Colonic mucosa (tissue), 4 donors: ENCODE data around the gene GLYATL3. TPM values are rescaled to one million over a fixed set of nuclear protein-coding genes. Genes with fewer than 3 reads are reported as not detected.

ENCODE experiments used
- DNase-seq: peaks from one replicate; pipeline ENCODE4 v3.0.0-alpha.2; 2020
- H3K27ac ChIP-seq: fragments of 200-600 bp; one replicate; pipeline ENCODE4 v1.8.0; 2021
- H3K27me3 ChIP-seq: fragments of 200-600 bp; one replicate; pipeline ENCODE4 v1.8.0; 2021
- H3K36me3 ChIP-seq: fragments of 200-600 bp; one replicate; pipeline ENCODE4 v1.8.0; 2021
- H3K4me1 ChIP-seq: fragments of 200-600 bp; one replicate; pipeline ENCODE4 v1.8.0; 2021; ENCODE audit warnings: mild to moderate bottlenecking
- H3K4me3 ChIP-seq: fragments of 200-600 bp; one replicate; pipeline ENCODE4 v1.8.0; 2021
- H3K9ac ChIP-seq, 2 donors: one replicate each; pipeline ENCODE4 v1.7.0; 2013; ENCODE audit warnings: control low read depth in 2 of 2, low read depth in 2 of 2, low read length in 2 of 2
- H3K9me3 ChIP-seq: fragments of 200-600 bp; one replicate; pipeline ENCODE4 v1.8.0; 2021
- CTCF ChIP-seq: fragments of 200-600 bp; IDR thresholded peaks from one replicate; pipeline ENCODE4 v1.8.0; 2022; ENCODE audit warnings: antibody characterized with exemption, mild to moderate bottlenecking
- intact Hi-C: fragments of 100-400 bp; cut with DNase I; formaldehyde crosslinking; loops from one replicate; pipeline ENCODE4 v1.14.1; 2022
- total RNA-seq, 2 donors: library from RNA; stranded (reverse); fragmentation: NEBNext Ultra II Directional in 1 of 2; extraction: Animal tissue kit (Norgen Biotek cat#: 25700) in 1 of 2; gene quantifications; one replicate each; pipeline ENCODE4 v1.2.1, GENCODE V29; 2021
- donor health status: healthy.
- donor health status: DM: no; HTN: no; CAD: no.
- donor health status: DM: no; HTN: no; CAD: no.

GLYATL3 gene
- total RNA-seq: under 1 TPM in 1 of 2 donors, not detected in 1; 0.25 TPM

DNA sequence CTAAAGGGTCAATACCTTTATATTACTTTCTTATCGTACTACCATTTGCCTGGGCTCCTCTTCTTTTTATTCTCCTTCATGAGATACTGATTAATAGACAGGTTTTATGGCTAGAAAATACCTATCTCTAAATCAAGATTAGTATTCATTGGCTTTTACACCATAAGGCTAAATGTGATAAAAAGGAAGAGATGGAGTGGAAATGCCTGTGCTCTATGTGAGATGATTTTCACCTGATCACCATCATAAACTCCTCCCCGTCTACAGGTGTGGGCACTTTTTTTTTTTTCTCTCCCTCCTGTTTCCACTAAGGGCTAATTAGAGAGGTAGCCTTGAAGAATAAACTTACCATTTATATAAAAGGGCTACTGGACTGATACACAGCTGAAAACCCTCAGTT lies at the start of gene GLYATL3:
Gene GLYATL3, plus strand, starts transcription at position 301 of the 400 bp plus-strand sequence. CDS start 12,068 bp downstream, outside the sequence.
- Histone ChIP-seq H3K36me3 (no peaks in the 10 kb centered on the region), H3K4me1 (no peaks in the 10 kb centered on the region), H3K27ac (no peak within 1 kb of the TSS), H3K9me3 (no peaks in the 10 kb centered on the region), H3K9ac (no peak within 1 kb of the TSS), H3K4me3 (no peak within 1 kb of the TSS), H3K27me3 (no peaks in the 10 kb centered on the region)
- intact Hi-C loops: no loop called here
- no peak for DNase-seq
- TF ChIP-seq CTCF: no peak

DNA sequence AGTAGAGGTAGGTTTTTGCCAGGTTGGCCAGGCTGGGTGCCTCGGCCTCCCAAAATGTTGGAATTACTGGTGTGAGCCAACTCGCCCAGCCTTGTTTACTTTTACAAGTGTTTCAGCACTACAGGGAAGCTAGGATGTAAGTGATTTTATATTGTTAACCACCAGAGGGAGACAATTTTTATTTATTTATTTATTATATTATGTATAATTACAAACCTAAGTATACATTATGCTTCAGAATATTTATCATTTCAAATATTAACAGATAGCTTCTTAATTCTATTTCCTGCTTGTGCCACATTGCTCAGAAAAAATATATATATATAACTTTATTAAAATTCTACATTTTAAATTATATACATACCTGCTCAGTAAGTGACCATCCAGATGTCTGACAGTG lies 46.5 kb upstream of the GLYATL3 start:
- H3K27me3 ChIP-seq: no peaks in the 10 kb centered on the region
- no peak overlapping the region for H3K9ac ChIP-seq
- H3K9me3 ChIP-seq: no peaks in the 10 kb centered on the region
- no peak overlapping the region for H3K27ac ChIP-seq
- H3K4me1 ChIP-seq: no peaks in the 10 kb centered on the region
- no peak for TF ChIP-seq CTCF
- H3K4me3 ChIP-seq: no peak overlapping the region
- H3K36me3 ChIP-seq: no peaks in the 10 kb centered on the region
- no peak for DNase-seq
- intact Hi-C loops: no loop called here

DNA sequence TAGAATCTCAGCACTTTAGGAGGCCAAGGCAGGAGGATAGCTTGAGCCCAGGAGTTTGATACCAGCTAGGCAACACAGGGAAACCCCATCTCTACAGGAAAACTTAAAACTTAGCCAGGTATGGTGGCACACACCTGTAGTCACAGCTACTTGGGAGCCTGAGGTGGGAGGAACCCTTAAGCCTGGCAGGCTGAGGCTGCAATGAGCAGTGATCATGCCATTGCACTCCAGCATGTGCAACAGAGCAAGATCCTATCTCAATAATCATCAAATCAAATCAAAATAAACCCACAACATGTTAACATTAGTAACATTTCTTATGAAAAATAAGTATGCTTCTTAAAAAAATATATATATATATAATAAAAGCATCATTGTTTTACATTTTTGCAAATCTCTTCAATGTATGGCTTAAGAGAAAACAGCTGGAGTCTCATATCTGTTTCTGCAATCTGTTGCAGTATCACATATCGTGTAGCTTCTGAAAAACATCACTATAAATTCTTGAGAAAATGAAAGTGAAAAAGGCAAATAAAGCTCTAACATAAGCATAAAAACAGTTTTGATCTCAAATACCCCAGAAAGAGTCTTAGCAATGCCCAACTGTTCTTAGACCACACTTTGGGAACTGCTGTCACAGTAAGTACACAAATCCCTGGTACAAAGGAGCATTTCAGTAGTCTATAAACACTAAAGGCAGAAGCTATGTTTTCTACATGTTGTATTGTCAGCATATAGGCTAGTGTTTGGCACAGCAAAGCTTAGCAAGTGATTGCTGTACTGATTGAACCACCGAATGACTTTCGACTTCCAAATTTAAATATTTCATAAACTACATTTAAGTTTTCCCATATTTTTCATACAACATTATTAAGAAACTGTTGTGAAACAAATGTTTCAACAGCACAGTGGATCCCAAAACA lies 44.7 kb upstream of the GLYATL3 start:
- Histone ChIP-seq H3K4me3 (no peak overlapping the region), H3K9ac (no peak overlapping the region), H3K27me3 (no peaks in the 10 kb centered on the region), H3K27ac (no peak overlapping the region), H3K4me1 (no peaks in the 10 kb centered on the region), H3K9me3 (no peaks in the 10 kb centered on the region), H3K36me3 (no peaks in the 10 kb centered on the region)
- TF ChIP-seq CTCF: no peak
- DNase-seq: no peak
- intact Hi-C loops: no loop called here

DNA sequence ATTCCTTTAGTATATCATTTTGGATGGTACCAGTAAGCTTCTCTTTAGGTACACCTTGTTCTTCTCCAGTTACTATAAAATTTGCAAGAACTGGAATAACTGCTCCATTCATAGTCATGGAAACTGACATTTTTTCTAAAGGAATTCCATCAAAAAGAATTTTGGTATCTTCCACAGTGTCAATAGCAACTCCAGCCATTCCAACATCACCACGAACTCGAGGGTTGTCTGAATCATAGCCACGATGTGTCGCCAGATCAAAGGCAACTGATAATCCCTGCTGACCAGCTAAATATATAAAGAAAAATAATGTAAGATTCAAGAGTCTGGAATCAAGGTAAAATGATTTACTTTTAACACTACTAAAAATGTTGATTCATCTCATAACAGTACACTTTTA lies 42.0 kb upstream of the GLYATL3 start:
- H3K36me3 ChIP-seq: no peaks in the 10 kb centered on the region
- no peak for TF ChIP-seq CTCF
- H3K4me3 ChIP-seq: no peak overlapping the region
- no peak overlapping the region for H3K27ac ChIP-seq
- intact Hi-C loops: no loop called here
- no peaks in the 10 kb centered on the region for H3K4me1 ChIP-seq
- H3K9ac ChIP-seq: no peak overlapping the region
- no peaks in the 10 kb centered on the region for H3K27me3 ChIP-seq
- no peaks in the 10 kb centered on the region for H3K9me3 ChIP-seq
- DNase-seq: no peak

- Histone ChIP-seq H3K9ac (peak overlapping the region; percentile 84 to 100), H3K36me3 (no peaks in the 10 kb centered on the region), H3K4me1 (peaks cover 6% of the 10 kb centered on the region), H3K9me3 (no peaks in the 10 kb centered on the region), H3K4me3 (peak overlapping the region; percentile 44), H3K27me3 (no peaks in the 10 kb centered on the region), H3K27ac (no peak overlapping the region)
- no peak for DNase-seq
- TF ChIP-seq CTCF: no peak
- intact Hi-C loops: no loop called here
These were observed 37.7 kb upstream of the GLYATL3 start for GRCh38 chr6:49462071-49462470.
